SKM-1 (cell line): ENCODE measurements around the gene CACUL1.
"Not testable (repeated sequence)": the region's sequence is repeated elsewhere in the genome, so short reads cannot be mapped to it uniquely, and the experiment has no call there.

Source experiments
- DNase-seq: peaks from one replicate; lab custom pipeline; 2025; ENCODE audit not compliant: unreplicated experiment; lab: John Stamatoyannopoulos, UW

Gene CACUL1

GRCh38 chr10:118658168-118658567 lies 96.6 kb downstream of the CACUL1 start:
- not testable (repeated sequence) for DNase-seq

DNA sequence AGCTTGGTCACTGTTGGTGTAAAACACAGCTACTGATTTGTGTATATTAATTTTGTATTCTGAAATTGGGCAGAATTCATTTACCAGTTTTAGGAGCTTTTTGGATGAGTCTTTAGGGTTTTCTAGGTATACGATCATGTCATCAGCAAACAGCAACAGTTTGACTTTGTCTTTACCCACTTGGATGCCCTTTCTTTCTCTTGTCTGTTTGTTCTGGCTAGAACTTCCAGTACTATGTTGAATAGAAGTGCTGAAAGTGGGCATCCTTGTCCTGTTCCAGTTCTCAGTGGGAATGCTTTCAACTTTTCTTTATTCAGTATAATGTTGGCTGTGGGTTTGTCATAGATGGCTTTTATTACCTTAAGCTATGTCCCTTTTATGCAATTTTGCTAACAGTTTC lies 109.5 kb downstream of the CACUL1 start:
- not testable (repeated sequence) for DNase-seq

GRCh38 chr10:118642228-118642627 lies 112.5 kb downstream of the CACUL1 start:
- DNase-seq, result no peak

DNA sequence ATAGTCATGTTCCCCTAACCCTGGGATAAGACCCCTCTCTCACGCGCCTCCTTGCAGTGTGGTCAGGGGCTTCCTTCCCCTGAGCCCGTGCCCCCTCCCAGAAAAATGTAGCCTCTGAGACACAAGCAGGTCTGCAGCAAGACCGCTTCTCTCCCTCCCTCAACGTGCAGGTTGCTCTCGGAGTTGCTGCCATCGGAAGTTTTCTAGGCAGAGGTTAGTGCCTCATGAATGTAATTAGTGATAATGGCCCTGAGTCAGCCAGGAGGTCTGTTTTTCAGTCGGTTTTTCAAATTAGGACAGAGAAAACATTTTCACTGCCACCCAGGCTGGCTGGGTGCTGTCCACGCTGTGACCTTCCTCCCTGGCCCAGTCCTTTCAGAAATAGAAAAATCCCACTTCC lies 116.1 kb downstream of the CACUL1 start:
- DNase-seq, result no peak

DNA sequence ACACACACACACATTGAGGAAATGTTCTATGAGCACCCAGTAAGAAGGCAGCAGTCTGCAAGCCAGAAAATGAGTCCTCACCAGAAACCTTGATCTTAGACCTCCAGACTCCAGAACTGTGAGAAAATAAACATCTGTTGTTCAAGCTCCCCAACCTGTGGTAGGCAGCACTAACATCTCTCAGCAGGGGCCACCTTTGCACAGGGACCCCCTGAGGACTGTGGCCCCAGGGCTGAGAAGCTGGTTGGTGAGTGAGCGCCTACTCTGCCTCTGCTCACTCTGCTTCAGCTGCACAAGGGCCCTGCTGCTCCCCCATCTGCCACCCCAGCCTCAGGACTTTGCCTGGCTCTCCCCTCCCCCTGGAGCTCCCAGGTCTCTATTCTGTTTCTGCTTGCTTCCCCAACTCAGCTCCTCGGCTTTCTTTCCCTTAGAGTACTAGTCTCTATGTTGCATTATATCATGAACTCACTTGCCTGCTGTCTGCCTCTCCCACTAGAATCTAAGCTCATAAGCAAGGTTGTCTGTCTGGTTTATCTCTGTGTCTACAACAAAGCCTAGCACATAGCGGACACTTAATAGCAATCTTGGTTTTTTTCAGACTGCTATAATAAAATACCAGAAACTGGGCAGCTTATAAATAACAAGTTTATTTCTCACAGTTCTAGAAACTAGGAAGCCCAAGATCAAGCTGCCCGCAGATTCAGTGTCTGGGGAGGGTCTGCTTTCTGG lies 118.9 kb downstream of the CACUL1 start:
- DNase-seq, result no peak

DNA sequence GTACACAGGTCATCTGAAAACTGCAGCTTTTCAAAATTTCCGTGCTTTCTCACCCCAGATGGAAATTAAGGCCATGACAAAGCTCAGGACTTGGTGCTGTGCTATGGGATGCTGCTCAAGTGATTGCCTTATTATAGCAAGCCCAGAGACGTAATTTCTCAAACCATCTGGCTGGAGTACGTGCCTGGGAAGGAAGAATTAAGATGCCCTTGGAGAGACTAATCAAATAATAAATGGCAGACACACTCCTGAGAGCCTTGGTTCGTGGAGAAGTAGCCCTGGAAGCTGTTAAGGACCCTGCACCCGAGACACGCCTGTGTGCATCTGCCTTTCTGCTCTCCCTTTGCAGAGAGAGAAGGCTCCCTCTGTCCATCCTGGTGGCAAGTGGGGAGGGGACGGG lies 121.0 kb downstream of the CACUL1 start:
- no peak for DNase-seq

- no peak for DNase-seq
Measured at GRCh38 chr10:118629211-118629610, 125.6 kb downstream of the CACUL1 start.

GRCh38 chr10:118628397-118628796 lies 126.4 kb downstream of the CACUL1 start:
- no peak for DNase-seq

GRCh38 chr10:118626953-118627352 lies 127.8 kb downstream of the CACUL1 start:
- no peak for DNase-seq
